GM13976 (cell line): ENCODE measurements around the gene IZUMO1.

Experiments used
- DNase-seq: peaks from one replicate; pipeline ENCODE4 v3.0.0; 2012; ENCODE audit warnings: low spot score
- in situ Hi-C: fragments of 300-500 bp; cut with MboI; formaldehyde crosslinking; loops from one replicate; pipeline ENCODE4 v1.12.0; 2022; ENCODE audit warnings: low sequenced_read_pairs, mixed read lengths, inconsistent platforms; ENCODE audit not compliant: unreplicated experiment
- TF ChIP-seq, protein P1 (sequence below): IDR thresholded peaks from 2 replicates; pipeline ENCODE4 v1.5.1; 2012; ENCODE audit warnings: borderline replicate concordance, mild to moderate bottlenecking; ENCODE audit not compliant: insufficient read depth; ENCODE audit errors: extremely low read depth, missing control alignments, control extremely low read depth

The IZUMO1 gene

DNA sequence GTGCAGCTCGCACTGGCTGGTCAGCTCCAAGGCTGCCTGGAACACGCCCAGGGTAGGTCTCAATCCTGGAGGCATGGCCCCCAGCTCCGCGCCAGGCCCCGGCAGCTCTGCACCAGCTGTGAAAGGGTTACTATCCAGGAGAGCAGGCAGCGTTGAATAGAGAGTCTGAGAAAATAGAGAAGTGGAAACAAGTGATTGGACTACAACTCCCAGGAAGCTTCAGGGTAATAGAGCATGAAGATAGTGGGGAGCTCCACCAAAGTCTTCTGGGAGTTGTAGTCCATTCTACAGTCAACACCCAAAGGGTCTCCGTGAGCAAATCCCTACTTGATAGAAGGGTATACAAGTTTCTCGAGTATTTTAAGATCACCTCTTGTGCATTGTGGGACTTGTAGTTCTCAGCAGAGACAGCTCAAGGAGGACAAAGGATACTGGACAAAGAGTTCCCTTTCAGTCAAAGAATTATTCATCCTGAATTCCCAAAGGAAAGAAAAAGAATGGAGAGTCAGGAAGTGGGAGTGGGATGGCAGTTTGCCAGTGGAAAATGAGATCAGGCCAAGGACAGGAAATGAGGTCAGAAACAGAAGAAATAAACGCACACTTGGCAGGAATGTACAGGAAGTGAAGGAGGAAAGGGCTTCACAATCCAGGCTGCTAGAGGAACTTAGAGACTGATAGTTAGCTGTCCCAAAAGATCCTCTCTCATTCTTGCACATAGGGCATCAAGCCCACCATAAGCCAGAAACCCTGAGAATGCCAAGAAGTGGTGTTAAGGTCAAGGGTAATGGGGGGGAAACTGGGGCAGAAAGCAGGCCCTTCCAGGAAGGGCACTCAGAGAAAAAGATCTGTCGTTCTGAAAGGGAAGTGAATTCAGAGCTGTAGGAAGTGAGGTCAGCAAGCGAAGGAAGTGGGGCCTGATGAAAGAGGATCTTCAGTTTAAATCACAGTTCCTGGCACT lies 21.6 kb downstream of the IZUMO1 start:
- in situ Hi-C loops = no loop called here
- TF ChIP-seq, protein P1, sequence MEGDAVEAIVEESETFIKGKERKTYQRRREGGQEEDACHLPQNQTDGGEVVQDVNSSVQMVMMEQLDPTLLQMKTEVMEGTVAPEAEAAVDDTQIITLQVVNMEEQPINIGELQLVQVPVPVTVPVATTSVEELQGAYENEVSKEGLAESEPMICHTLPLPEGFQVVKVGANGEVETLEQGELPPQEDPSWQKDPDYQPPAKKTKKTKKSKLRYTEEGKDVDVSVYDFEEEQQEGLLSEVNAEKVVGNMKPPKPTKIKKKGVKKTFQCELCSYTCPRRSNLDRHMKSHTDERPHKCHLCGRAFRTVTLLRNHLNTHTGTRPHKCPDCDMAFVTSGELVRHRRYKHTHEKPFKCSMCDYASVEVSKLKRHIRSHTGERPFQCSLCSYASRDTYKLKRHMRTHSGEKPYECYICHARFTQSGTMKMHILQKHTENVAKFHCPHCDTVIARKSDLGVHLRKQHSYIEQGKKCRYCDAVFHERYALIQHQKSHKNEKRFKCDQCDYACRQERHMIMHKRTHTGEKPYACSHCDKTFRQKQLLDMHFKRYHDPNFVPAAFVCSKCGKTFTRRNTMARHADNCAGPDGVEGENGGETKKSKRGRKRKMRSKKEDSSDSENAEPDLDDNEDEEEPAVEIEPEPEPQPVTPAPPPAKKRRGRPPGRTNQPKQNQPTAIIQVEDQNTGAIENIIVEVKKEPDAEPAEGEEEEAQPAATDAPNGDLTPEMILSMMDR = no peak
- peak; percentile 78 for DNase-seq

DNA sequence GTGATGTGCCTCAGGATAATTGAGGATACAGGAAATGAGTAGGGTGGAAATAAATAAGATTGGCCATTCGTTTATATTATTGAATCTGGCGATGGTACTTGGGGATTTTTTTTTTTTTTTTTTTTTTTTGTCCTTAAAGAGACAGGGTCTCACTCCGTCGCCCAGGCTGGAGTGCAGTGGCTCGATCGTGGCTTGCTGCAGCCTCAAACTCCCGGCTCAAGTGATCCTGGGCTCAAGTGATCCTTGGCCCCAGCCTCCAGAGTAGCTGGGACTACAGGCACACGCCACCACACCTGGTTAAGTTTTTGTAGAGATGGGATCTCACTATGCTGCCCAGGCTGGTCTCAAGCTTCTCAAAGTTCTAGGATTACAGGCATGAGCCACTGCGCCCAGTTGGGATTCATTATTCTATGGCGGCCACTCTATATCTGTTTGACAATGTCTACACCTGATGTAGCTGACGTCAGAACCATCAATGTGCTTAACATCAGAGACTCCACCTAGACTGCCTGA lies 24.5 kb downstream of the IZUMO1 start:
- in situ Hi-C loops = no loop called here
- no peak for DNase-seq
- TF ChIP-seq, protein P1 = no peak

DNA sequence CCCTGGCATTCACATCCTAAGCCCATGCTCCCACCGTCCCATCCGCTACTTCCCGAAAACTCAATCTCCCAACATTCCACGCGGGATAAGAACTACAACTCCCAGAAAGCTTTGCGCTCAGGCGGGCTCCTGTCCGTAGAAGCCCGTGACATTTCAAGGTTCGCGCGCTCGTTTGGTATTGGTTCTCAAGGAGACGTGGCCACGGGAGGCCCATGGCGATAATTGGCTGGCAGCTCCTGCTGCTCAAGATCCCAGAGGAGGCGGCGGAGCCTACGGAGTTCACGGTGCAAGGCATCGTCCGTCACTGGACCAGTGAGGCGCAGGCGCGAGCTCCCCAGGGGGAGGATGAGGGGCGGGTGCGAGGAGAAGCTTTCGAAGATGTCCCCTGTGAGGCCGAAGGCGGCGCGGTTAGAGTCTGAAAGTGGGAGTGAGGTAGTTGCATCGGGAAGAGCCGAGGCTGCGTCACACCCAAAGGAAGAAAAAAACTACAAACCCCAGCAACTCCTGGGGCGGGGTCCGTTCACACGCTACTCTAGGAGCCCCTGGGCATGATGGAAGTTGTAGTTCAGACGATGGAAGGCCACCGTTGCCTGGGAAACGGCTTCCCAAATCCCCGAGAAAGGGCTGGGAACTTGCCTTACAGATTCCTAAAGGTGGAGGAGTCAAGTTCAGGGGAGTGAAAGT lies 26.0 kb downstream of the IZUMO1 start:
- DNase-seq = peak; percentile 96
- TF ChIP-seq, protein P1 = no peak
- in situ Hi-C loops = no loop called here

DNA sequence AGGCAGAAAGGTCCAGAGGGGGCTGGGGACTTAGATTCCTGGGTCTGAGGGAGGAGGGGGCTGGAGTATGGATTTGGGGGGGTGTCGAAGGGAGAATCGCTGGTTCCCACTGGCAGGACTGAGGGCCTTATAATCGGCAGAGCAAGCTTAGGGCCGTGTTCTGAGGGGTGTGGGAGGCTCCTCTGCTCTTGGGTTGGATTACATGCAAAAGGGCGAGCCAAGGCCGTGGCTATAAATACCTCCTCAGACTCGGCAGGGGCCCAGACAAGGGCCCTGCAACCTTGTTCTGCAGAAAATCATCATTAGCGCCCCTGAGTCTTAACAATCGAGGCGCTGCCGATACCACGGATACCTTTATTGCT lies 26.5 kb downstream of the IZUMO1 start:
- in situ Hi-C loops = no loop called here
- no peak for DNase-seq
- TF ChIP-seq, protein P1 = no peak

DNA sequence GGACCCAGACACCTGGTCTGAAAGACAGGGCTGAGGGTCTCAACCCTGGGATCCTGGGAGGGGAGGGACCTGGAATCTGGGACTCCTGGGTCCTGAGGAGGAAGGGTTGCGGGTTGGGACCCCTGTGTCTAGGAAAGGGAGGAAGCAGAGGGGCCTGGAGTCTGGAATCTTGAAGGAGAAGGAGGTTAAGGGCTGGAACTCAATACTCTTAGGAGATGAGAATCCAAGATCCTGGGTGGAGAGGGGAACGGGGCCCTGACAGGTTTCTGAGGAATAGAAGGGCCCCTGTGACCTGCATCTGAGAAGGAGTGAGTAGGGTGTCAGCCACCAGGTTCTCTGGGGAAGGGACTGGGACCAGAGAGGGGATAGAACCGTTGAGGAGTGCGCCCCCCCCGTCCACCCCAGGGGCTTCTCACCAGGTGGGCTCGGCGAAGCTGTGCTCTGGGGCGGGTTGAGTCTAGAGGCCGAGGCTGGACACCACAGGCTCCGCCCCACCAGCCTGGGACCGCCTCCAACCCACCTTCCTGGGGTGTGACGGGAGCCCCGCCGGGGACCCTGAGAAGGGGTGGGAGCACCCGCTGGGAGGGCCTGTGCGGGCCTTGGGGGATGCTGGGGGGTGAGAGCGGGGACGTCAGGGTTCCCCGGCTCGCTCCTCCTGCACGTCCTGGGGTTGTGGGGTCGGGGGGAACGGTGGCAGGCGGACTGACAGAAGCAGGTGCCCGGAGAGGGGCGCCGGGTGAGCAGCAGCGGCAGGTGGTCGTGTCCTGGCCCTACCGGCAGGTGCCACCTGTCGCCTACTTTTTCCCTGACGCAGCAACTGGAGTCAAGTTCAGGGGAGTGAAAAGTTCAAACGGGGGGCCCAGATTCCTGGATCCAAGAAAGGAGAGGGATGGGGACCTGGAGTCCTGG lies 27.2 kb downstream of the IZUMO1 start, which contains the start of gene MAMSTR:
Gene MAMSTR, minus strand, starts transcription at position 463 of the 909 bp plus-strand sequence. CDS start 694 bp downstream, outside the sequence.
- in situ Hi-C loops = no loop called here
- no peak for DNase-seq
- TF ChIP-seq, protein P1 = no peak
